CD4-positive, alpha-beta T cell (primary cell): ENCODE data around the gene RERE. TPM values are rescaled to one million over a fixed set of nuclear protein-coding genes. Genes with fewer than 3 reads are reported as not detected.

ENCODE experiments used
- ATAC-seq: fragments of 200-7000 bp; cut with Tn5 transposase; one replicate; pipeline ENCODE4 v1.10.0; 2022; ENCODE audit warnings: mild to moderate bottlenecking; ENCODE audit not compliant: poor library complexity
- CTCF ChIA-PET: fragments of 350-600 bp; sonication (Branson Sonifier 250); formaldehyde crosslinking; loops from one replicate; lab custom pipeline; 2021; ENCODE audit warnings: antibody characterized with exemption, inconsistent platforms; lab: Charles Lee
- POLR2A ChIA-PET: fragments of 350-600 bp; sonication (Branson Sonifier 250); formaldehyde crosslinking; loops from one replicate; lab custom pipeline; 2021; ENCODE audit warnings: antibody characterized with exemption, inconsistent platforms; lab: Charles Lee
- DNase-seq, 14 experiments: peaks; one replicate each; pipeline ENCODE4 v3.0.0-alpha.2; 2013 to 2020; ENCODE audit warnings: mixed read lengths in 2 of 14
- H3K27ac ChIP-seq, 2 donors: one replicate each; pipeline versions ENCODE4 v1.5.1 to v1.7.0; 2013; ENCODE audit warnings: low read length in 2 of 2, low read depth in 1 of 2, mild to moderate bottlenecking in 1 of 2
- H3K27me3 ChIP-seq, 2 experiments: 1 replicate in 1 of 2; 2 replicates in 1 of 2; pipeline versions ENCODE4 v1.6.1 to v1.7.0; 2013; ENCODE audit warnings: low read length in 2 of 2, control low read depth in 1 of 2, mild to moderate bottlenecking in 1 of 2, moderate library complexity in 1 of 2; ENCODE audit not compliant: insufficient read depth in 2 of 2, control insufficient read depth in 1 of 2
- H3K36me3 ChIP-seq: one replicate; pipeline ENCODE4 v1.6.1; 2013; ENCODE audit warnings: low read length, control low read depth; ENCODE audit not compliant: insufficient read depth
- H3K4me1 ChIP-seq: one replicate; pipeline ENCODE4 v1.6.1; 2013; ENCODE audit warnings: low read length, control low read depth; ENCODE audit not compliant: insufficient read depth
- H3K4me3 ChIP-seq: one replicate; pipeline ENCODE4 v1.5.1; 2013; ENCODE audit warnings: mild to moderate bottlenecking, low read length, moderate library complexity
- H3K9me3 ChIP-seq, 2 experiments: 1 replicate in 1 of 2; 2 replicates in 1 of 2; pipeline versions ENCODE4 v1.6.1 to v1.7.0; 2013; ENCODE audit warnings: low read length in 2 of 2, mild to moderate bottlenecking in 2 of 2, control low read depth in 1 of 2, moderate library complexity in 1 of 2; ENCODE audit not compliant: control insufficient read depth in 1 of 2, insufficient read depth in 1 of 2
- H3K27ac Mint-ChIP-seq: one replicate; pipeline ENCODE4 v1.8.0; 2020; ENCODE audit warnings: mixed read lengths
- H3K27me3 Mint-ChIP-seq: one replicate; pipeline ENCODE4 v1.8.0; 2021; ENCODE audit warnings: mixed read lengths
- H3K36me3 Mint-ChIP-seq: one replicate; pipeline ENCODE4 v1.8.0; 2021; ENCODE audit warnings: low read depth, mixed read lengths
- H3K4me1 Mint-ChIP-seq: one replicate; pipeline ENCODE4 v1.8.0; 2021; ENCODE audit warnings: low read depth, mixed read lengths
- H3K4me3 Mint-ChIP-seq: one replicate; pipeline ENCODE4 v1.8.0; 2020; ENCODE audit warnings: mild to moderate bottlenecking, mixed read lengths
- H3K9me3 Mint-ChIP-seq: one replicate; pipeline ENCODE4 v1.8.0; 2020; ENCODE audit warnings: mixed read lengths
- intact Hi-C, 2 experiments: fragments of 100-400 bp; cut with DNase I in 1 of 2; cut with micrococcal nuclease in 1 of 2; formaldehyde crosslinking; loops; one replicate each; pipeline versions ENCODE4 v1.15.1 to v1.9.0; 2023 to 2025; cut with DNase I, micrococcal nuclease
- total RNA-seq, 174 experiments: library from RNA in 2 of 174; stranded (reverse) in 2 of 174; gene quantifications; one replicate each; pipeline ENCODE4 v1.2.3 and lab custom pipeline; 2021 to 2026
- TF ChIP-seq, protein P1 (sequence below): fragments of 200-600 bp; IDR thresholded peaks from one replicate; pipeline ENCODE4 v1.8.0; 2022; ENCODE audit warnings: antibody characterized with exemption, mild to moderate bottlenecking

Gene RERE
- total RNA-seq, 2 experiments from 2014 or later: 78.4 to 84.0 TPM

- CTCF ChIA-PET: no interaction called here
- Mint-ChIP-seq H3K36me3 (no peaks in the 10 kb centered on the region), H3K27ac (no peak overlapping the region), H3K4me3 (no peak overlapping the region), H3K4me1 (peaks cover 5% of the 10 kb centered on the region), H3K27me3 (no peaks in the 10 kb centered on the region), H3K9me3 (no peaks in the 10 kb centered on the region)
- no peaks in the 10 kb centered on the region for H3K36me3 ChIP-seq
- DNase-seq (no peak), ATAC-seq (no peak)
- no peak overlapping the region for H3K27ac ChIP-seq
- no peak overlapping the region for H3K4me3 ChIP-seq
- TF ChIP-seq, protein P1, sequence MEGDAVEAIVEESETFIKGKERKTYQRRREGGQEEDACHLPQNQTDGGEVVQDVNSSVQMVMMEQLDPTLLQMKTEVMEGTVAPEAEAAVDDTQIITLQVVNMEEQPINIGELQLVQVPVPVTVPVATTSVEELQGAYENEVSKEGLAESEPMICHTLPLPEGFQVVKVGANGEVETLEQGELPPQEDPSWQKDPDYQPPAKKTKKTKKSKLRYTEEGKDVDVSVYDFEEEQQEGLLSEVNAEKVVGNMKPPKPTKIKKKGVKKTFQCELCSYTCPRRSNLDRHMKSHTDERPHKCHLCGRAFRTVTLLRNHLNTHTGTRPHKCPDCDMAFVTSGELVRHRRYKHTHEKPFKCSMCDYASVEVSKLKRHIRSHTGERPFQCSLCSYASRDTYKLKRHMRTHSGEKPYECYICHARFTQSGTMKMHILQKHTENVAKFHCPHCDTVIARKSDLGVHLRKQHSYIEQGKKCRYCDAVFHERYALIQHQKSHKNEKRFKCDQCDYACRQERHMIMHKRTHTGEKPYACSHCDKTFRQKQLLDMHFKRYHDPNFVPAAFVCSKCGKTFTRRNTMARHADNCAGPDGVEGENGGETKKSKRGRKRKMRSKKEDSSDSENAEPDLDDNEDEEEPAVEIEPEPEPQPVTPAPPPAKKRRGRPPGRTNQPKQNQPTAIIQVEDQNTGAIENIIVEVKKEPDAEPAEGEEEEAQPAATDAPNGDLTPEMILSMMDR: no peak
- H3K27me3 ChIP-seq: no peaks in the 10 kb centered on the region
- intact Hi-C loops: no loop called here
- peaks cover under 1% of the 10 kb centered on the region for H3K4me1 ChIP-seq
- H3K9me3 ChIP-seq: no peaks in the 10 kb centered on the region
- POLR2A ChIA-PET: no interaction called here
Measured at GRCh38 chr1:8676813-8677212, 140.6 kb downstream of the RERE start.

- Mint-ChIP-seq H3K36me3 (no peaks in the 10 kb centered on the region), H3K4me1 (peaks cover 11% of the 10 kb centered on the region), H3K27ac (no peak overlapping the region), H3K9me3 (no peaks in the 10 kb centered on the region), H3K4me3 (no peak overlapping the region), H3K27me3 (no peaks in the 10 kb centered on the region)
- H3K4me3 ChIP-seq: no peak overlapping the region
- intact Hi-C loops: no loop called here
- CTCF ChIA-PET: no interaction called here
- no peaks in the 10 kb centered on the region for H3K27me3 ChIP-seq
- POLR2A ChIA-PET: no interaction called here
- H3K36me3 ChIP-seq: no peaks in the 10 kb centered on the region
- no peak overlapping the region for H3K27ac ChIP-seq
- TF ChIP-seq, protein P1: no peak
- no peaks in the 10 kb centered on the region for H3K9me3 ChIP-seq
- no peaks in the 10 kb centered on the region for H3K4me1 ChIP-seq
- DNase-seq (no peak), ATAC-seq (no peak)
Measured at GRCh38 chr1:8676072-8676471, 141.4 kb downstream of the RERE start.

GRCh38 chr1:8674912-8675311 lies 142.5 kb downstream of the RERE start:
- Histone ChIP-seq H3K36me3 (no peaks in the 10 kb centered on the region), H3K4me1 (no peaks in the 10 kb centered on the region), H3K4me3 (no peak overlapping the region), H3K27ac (no peak overlapping the region), H3K9me3 (no peaks in the 10 kb centered on the region), H3K27me3 (no peaks in the 10 kb centered on the region)
- Mint-ChIP-seq H3K9me3 (no peaks in the 10 kb centered on the region), H3K36me3 (no peaks in the 10 kb centered on the region), H3K27ac (no peak overlapping the region), H3K27me3 (no peaks in the 10 kb centered on the region), H3K4me3 (no peak overlapping the region), H3K4me1 (peaks cover 22% of the 10 kb centered on the region)
- DNase-seq (no peak), ATAC-seq (no peak)
- TF ChIP-seq, protein P1: no peak
- ChIA-PET POLR2A (no interaction called here), CTCF (no interaction called here)
- intact Hi-C loops: no loop called here
